ENCODE results near the gene SPATA6L. TPM values are rescaled to one million over a fixed set of nuclear protein-coding genes. Genes with fewer than 3 reads are reported as not detected.

Gene SPATA6L
- polyA plus RNA-seq, 1 of the 3 experiments (the other 2 are of a cell fraction) = 0.44 TPM

- no peaks in the 10 kb centered on the region for H3K4me1 ChIP-seq (ENCODE audit: control insufficient read depth in 1 of 2, insufficient read depth in 2 of 2, low read depth in 1 of 2, low read length in 1 of 2)
- WGBS (ENCODE audit: low lambda C conversion rate) = 73% methylated on average over 1 of the region's 1 CpG
- ChIA-PET POLR2A (no interaction called here), CTCF (interaction anchor here (1.3 to 1.6 kb wide), 2 partner anchors 12 to 47 kb away, joined by 5 to 6 read pairs; no protein-coding TSS in a partner anchor)
- H4K20me1 ChIP-seq (ENCODE audit: insufficient read depth) = no peaks in the 10 kb centered on the region
- no peak overlapping the region for H3K4me3 ChIP-seq (ENCODE audit: low read depth in 2 of 2, low read length in 1 of 2)
- TF ChIP-seq MXI1 (IDR thresholded peaks at IDR 0.05; ENCODE audit: low read depth, low read length) (no peak), FOXJ3 (CRISPR knock-in tag; IDR thresholded peaks at IDR 0.05) (no peak), RFX5 (IDR thresholded peaks at IDR 0.05; ENCODE audit: low read length) (no peak), GATA2 (CRISPR knock-in tag; IDR thresholded peaks at IDR 0.05) (no peak), RCOR1 (IDR thresholded peaks at IDR 0.05; ENCODE audit: low read length) (no peak), GABPA (IDR thresholded peaks at IDR 0.05; ENCODE audit: low read depth) (no peak), FOXM1 (IDR thresholded peaks at IDR 0.05; ENCODE audit: low read depth) (no peak), NFIC (IDR thresholded peaks at IDR 0.05; ENCODE audit: borderline replicate concordance) (no peak), EP300 (IDR thresholded peaks at IDR 0.05; ENCODE audit: borderline replicate concordance in 1 of 2, low read depth in 1 of 2, low read length in 1 of 2) (no peak), CHD2 (IDR thresholded peaks at IDR 0.05; ENCODE audit: low read length, partially characterized antibody) (no peak), MAX (IDR thresholded peaks at IDR 0.05; ENCODE audit: low read depth) (no peak), MEF2A (IDR thresholded peaks at IDR 0.05; ENCODE audit: borderline replicate concordance, low read depth) (no peak)
- TF ChIP-seq, protein P1, sequence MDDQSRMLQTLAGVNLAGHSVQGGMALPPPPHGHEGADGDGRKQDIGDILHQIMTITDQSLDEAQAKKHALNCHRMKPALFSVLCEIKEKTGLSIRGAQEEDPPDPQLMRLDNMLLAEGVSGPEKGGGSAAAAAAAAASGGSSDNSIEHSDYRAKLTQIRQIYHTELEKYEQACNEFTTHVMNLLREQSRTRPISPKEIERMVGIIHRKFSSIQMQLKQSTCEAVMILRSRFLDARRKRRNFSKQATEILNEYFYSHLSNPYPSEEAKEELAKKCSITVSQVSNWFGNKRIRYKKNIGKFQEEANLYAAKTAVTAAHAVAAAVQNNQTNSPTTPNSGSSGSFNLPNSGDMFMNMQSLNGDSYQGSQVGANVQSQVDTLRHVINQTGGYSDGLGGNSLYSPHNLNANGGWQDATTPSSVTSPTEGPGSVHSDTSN (IDR thresholded peaks at IDR 0.05) = no peak
- TF ChIP-seq, protein P2, sequence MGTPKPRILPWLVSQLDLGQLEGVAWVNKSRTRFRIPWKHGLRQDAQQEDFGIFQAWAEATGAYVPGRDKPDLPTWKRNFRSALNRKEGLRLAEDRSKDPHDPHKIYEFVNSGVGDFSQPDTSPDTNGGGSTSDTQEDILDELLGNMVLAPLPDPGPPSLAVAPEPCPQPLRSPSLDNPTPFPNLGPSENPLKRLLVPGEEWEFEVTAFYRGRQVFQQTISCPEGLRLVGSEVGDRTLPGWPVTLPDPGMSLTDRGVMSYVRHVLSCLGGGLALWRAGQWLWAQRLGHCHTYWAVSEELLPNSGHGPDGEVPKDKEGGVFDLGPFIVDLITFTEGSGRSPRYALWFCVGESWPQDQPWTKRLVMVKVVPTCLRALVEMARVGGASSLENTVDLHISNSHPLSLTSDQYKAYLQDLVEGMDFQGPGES (IDR thresholded peaks at IDR 0.05; ENCODE audit: low read depth, low read length) = no peak
- H3K4me2 ChIP-seq = no peak overlapping the region
- H3K27me3 ChIP-seq (ENCODE audit: insufficient read depth) = no peaks in the 10 kb centered on the region
- no peaks in the 10 kb centered on the region for H3K79me2 ChIP-seq (ENCODE audit: insufficient read depth)
- H3F3A ChIP-seq (replicated peaks; ENCODE audit: insufficient read depth) = no peaks in the 10 kb centered on the region
- no peaks in the 10 kb centered on the region for H3K9me2 ChIP-seq
- DNase-seq = no peak
- H3K27ac ChIP-seq (ENCODE audit: low read depth in 2 of 2, low read length in 1 of 2) = no peak overlapping the region
- no peak overlapping the region for H2AFZ ChIP-seq (ENCODE audit: low read depth)
- H3K9me3 ChIP-seq = no peaks in the 10 kb centered on the region
- H3K36me3 ChIP-seq (replicated peaks in 1 of 2; ENCODE audit: control insufficient read depth in 1 of 2, insufficient read depth in 2 of 2, low read length in 1 of 2) = no peaks in the 10 kb centered on the region
- no peak overlapping the region for H3K9ac ChIP-seq
Measured at GRCh38 chr9:4592886-4593285, 73.4 kb downstream of the SPATA6L start.

DNA sequence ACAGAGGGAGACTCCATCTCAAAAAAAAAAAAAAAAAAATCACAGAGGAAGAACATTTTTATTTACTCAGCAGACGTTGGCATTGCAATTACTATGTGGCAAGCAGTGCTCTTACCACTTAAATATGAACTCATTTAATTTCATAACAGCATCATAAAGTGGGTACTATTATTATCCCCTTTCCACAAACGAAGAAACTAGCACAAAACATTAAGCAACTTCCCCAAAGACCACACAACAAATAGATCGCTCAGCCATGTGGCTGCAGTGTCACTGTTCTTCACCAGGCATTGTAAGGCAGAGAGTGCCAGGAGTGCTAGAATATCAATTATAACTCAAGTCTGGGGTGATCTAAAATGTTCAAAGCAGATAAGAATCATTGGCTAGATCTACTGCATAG is 74.0 kb downstream of the SPATA6L start:
- H3K27me3 ChIP-seq (ENCODE audit: insufficient read depth) = no peaks in the 10 kb centered on the region
- H3K9ac ChIP-seq = no peak overlapping the region
- H3K9me3 ChIP-seq = no peaks in the 10 kb centered on the region
- no peak overlapping the region for H2AFZ ChIP-seq (ENCODE audit: low read depth)
- H3F3A ChIP-seq (replicated peaks; ENCODE audit: insufficient read depth) = no peaks in the 10 kb centered on the region
- no peaks in the 10 kb centered on the region for H3K79me2 ChIP-seq (ENCODE audit: insufficient read depth)
- no peaks in the 10 kb centered on the region for H4K20me1 ChIP-seq (ENCODE audit: insufficient read depth)
- ChIA-PET POLR2A (no interaction called here), CTCF (no interaction called here)
- H3K4me2 ChIP-seq = no peak overlapping the region
- DNase-seq = no peak
- H3K4me1 ChIP-seq (ENCODE audit: control insufficient read depth in 1 of 2, insufficient read depth in 2 of 2, low read depth in 1 of 2, low read length in 1 of 2) = no peaks in the 10 kb centered on the region
- 53% methylated on average over 3 of the region's 3 CpGs for WGBS (ENCODE audit: low lambda C conversion rate)
- H3K27ac ChIP-seq (ENCODE audit: low read depth in 2 of 2, low read length in 1 of 2) = no peak overlapping the region
- H3K4me3 ChIP-seq (ENCODE audit: low read depth in 2 of 2, low read length in 1 of 2) = no peak overlapping the region
- no peaks in the 10 kb centered on the region for H3K36me3 ChIP-seq (replicated peaks in 1 of 2; ENCODE audit: control insufficient read depth in 1 of 2, insufficient read depth in 2 of 2, low read length in 1 of 2)
- H3K9me2 ChIP-seq = no peaks in the 10 kb centered on the region
- no peak for TF ChIP-seq USF2 (IDR thresholded peaks at IDR 0.05; ENCODE audit: borderline replicate concordance, low read depth, low read length)
- TF ChIP-seq, protein P3, sequence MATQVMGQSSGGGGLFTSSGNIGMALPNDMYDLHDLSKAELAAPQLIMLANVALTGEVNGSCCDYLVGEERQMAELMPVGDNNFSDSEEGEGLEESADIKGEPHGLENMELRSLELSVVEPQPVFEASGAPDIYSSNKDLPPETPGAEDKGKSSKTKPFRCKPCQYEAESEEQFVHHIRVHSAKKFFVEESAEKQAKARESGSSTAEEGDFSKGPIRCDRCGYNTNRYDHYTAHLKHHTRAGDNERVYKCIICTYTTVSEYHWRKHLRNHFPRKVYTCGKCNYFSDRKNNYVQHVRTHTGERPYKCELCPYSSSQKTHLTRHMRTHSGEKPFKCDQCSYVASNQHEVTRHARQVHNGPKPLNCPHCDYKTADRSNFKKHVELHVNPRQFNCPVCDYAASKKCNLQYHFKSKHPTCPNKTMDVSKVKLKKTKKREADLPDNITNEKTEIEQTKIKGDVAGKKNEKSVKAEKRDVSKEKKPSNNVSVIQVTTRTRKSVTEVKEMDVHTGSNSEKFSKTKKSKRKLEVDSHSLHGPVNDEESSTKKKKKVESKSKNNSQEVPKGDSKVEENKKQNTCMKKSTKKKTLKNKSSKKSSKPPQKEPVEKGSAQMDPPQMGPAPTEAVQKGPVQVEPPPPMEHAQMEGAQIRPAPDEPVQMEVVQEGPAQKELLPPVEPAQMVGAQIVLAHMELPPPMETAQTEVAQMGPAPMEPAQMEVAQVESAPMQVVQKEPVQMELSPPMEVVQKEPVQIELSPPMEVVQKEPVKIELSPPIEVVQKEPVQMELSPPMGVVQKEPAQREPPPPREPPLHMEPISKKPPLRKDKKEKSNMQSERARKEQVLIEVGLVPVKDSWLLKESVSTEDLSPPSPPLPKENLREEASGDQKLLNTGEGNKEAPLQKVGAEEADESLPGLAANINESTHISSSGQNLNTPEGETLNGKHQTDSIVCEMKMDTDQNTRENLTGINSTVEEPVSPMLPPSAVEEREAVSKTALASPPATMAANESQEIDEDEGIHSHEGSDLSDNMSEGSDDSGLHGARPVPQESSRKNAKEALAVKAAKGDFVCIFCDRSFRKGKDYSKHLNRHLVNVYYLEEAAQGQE (IDR thresholded peaks at IDR 0.05; ENCODE audit: low read depth, low read length) = no peak
- TF ChIP-seq SMC3 (IDR thresholded peaks at IDR 0.05; ENCODE audit: low read depth, low read length) = no peak
- TF ChIP-seq TCF12 (IDR thresholded peaks at IDR 0.05) = no peak
- no peak for TF ChIP-seq SIN3A (IDR thresholded peaks at IDR 0.05; ENCODE audit: borderline replicate concordance, low read depth, low read length)
- no peak for TF ChIP-seq NRF1 (IDR thresholded peaks at IDR 0.05; ENCODE audit: low read depth, low read length)

Data from SK-N-SH (cell line).